ENCODE measurements around the gene C2orf69. TPM values are rescaled to one million over a fixed set of nuclear protein-coding genes. Genes with fewer than 3 reads are reported as not detected.

Gene C2orf69
- total RNA-seq, 1 experiment from 2014 or later = 22.0 TPM

DNA sequence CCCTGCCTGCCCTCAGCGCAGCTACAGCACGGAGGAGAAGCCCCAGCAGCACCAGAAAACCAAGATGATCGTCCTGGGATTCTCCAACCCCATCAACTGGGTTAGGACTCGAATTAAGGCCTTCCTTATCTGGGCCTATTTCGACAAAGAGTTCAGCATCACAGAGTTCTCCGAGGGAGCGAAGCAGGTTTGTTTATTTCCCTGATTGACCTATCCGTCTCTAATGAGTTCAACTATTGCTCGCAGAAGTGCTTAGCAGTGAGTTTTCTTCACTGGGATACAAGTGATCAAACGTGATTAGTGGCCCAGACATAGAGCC is 44.9 kb downstream of the C2orf69 start:
- peaks cover 19% of the 10 kb centered on the region; the same call in 1 of the 2 replicates for H3K79me2 ChIP-seq (ENCODE audit: insufficient read depth, low read length)
- Mint-ChIP-seq H3K4me1 (peaks cover 22 to 29% of the 10 kb centered on the region in 2 experiments), H3K27ac (peak overlapping the region; percentile 99), H3K4me3 (peak overlapping the region; percentile 98), H3K27me3 (ENCODE audit: low read depth) (no peaks in the 10 kb centered on the region), H3K9me3 (no peaks in the 10 kb centered on the region), H3K36me3 (ENCODE audit: insufficient read depth in 1 of 3, low read depth in 3 of 3) (peaks cover 23 to 45% (median 38%) of the 10 kb centered on the region in 3 experiments)
- H2AK5ac ChIP-seq (ENCODE audit: insufficient read length, low read length) = no peak overlapping the region
- H3K4ac ChIP-seq (ENCODE audit: low read depth, low read length) = no peak overlapping the region
- no peak overlapping the region for H3K56ac ChIP-seq (ENCODE audit: insufficient read length, low read depth, low read length)
- peak overlapping the region; percentile 37 for H4K5ac ChIP-seq (ENCODE audit: insufficient read length, low read depth, low read length)
- peak overlapping the region; percentile 93 for H3K9ac ChIP-seq (ENCODE audit: extremely low read depth, insufficient read length, low read length)
- no peak overlapping the region for H4K91ac ChIP-seq (ENCODE audit: insufficient read length, low read depth, low read length)
- H3K79me1 ChIP-seq (ENCODE audit: insufficient read depth, low read depth, low read length, poor library complexity, severe bottlenecking) = peaks cover 4% of the 10 kb centered on the region
- no peaks in the 10 kb centered on the region for H3K27me3 ChIP-seq (ENCODE audit: insufficient read depth, low read length)
- H2BK5ac ChIP-seq (ENCODE audit: insufficient read length, low read length) = no peak overlapping the region
- no peak overlapping the region for H2AFZ ChIP-seq (ENCODE audit: low read length)
- no peak overlapping the region for H2BK12ac ChIP-seq (ENCODE audit: insufficient read length, low read depth, low read length)
- H4K8ac ChIP-seq (replicated peaks; ENCODE audit: insufficient read length, low read depth, low read length) = no peak overlapping the region
- no peak overlapping the region for H2BK15ac ChIP-seq (ENCODE audit: low read depth, low read length)
- no CpG with 5 or more reads among the region's 10 CpGs for WGBS (ENCODE audit: extremely low coverage, insufficient read length, low lambda C conversion rate)
- no peaks in the 10 kb centered on the region for H3K9me3 ChIP-seq (ENCODE audit: control insufficient read depth, low read depth, low read length)
- H4K20me1 ChIP-seq (ENCODE audit: control insufficient read depth, insufficient read depth, insufficient read length) = no peaks in the 10 kb centered on the region
- H3T11ph ChIP-seq (ENCODE audit: low read length) = no peak overlapping the region
- TF ChIP-seq, protein P1, sequence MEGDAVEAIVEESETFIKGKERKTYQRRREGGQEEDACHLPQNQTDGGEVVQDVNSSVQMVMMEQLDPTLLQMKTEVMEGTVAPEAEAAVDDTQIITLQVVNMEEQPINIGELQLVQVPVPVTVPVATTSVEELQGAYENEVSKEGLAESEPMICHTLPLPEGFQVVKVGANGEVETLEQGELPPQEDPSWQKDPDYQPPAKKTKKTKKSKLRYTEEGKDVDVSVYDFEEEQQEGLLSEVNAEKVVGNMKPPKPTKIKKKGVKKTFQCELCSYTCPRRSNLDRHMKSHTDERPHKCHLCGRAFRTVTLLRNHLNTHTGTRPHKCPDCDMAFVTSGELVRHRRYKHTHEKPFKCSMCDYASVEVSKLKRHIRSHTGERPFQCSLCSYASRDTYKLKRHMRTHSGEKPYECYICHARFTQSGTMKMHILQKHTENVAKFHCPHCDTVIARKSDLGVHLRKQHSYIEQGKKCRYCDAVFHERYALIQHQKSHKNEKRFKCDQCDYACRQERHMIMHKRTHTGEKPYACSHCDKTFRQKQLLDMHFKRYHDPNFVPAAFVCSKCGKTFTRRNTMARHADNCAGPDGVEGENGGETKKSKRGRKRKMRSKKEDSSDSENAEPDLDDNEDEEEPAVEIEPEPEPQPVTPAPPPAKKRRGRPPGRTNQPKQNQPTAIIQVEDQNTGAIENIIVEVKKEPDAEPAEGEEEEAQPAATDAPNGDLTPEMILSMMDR (conservative IDR thresholded peaks at IDR 0.05) = no peak
- peaks cover 3% of the 10 kb centered on the region; the same call in 1 of the 2 replicates for H3K4me1 ChIP-seq (ENCODE audit: insufficient read depth, low read length)
- no peak overlapping the region for H3K23ac ChIP-seq (ENCODE audit: insufficient read length, low read depth, low read length)
- H2BK20ac ChIP-seq (ENCODE audit: low read depth, low read length, poor library complexity, severe bottlenecking) = no peak overlapping the region
- peak overlapping the region; percentile 82 for H3K4me2 ChIP-seq (ENCODE audit: insufficient read depth, insufficient read length, low read length)
- peak overlapping the region; percentile 24 for H3K18ac ChIP-seq (ENCODE audit: insufficient read length, low read depth, low read length)
- DNase-seq = no peak
- H3K23me2 ChIP-seq (ENCODE audit: insufficient read length, low read depth, low read length, poor library complexity, severe bottlenecking) = peaks cover 8% of the 10 kb centered on the region
- no peak overlapping the region for H2BK120ac ChIP-seq (ENCODE audit: low read depth, low read length, poor library complexity, severe bottlenecking)
- peak overlapping the region; percentile 80; the same call in 1 of the 2 replicates for H3K14ac ChIP-seq (ENCODE audit: insufficient read depth, low read length)
- no peak overlapping the region for H3K27ac ChIP-seq (ENCODE audit: insufficient read length, low read depth, low read length)

Data from H9 (cell line).